ENCODE results near the gene CIAPIN1.

The CIAPIN1 gene

DNA sequence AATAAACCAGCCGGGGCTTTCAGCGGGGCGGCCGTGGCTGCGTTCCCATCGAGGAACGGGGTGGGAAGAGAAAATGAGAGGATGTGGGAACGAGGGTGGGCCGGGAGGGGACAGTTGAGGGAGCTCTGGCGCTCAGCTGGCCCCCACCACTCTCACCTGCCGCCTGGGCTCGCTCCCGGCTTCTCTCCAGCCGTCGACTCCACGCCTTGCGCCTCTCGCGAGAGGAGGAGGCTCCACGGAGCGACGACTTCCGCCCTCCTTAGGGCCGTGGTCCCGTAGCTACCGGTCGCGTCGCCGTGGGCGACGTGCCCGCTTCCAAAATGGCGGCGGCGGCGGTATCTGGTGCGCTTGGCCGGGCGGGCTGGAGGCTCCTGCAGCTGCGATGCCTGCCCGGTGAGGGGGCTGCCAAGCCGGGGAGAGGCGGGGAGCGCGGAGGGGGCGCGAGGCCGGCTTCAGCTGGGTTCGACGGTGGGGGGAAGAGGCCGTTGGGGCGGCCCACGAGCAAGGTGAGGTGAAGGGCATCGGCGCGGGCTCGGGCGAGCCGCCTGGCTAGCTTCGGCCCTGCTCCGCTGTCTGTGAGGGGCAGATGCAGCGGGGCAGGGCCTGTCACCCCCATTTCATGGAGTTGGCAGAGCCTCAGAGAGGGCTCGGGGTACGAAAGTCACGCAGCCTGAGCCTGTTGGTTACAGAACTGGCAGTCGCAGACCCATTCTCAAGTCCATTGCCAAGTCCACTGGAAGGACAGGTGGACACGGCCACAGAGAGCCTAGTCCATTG lies at the start of gene CIAPIN1, which contains the start of gene COQ9:
Gene CIAPIN1 (minus strand): TSS at position 200 of the 777 bp plus-strand sequence. CDS start 6,457 bp downstream, outside the sequence.
Gene COQ9 (plus strand): TSS at position 294 of the 777 bp plus-strand sequence. CDS start 27 bp downstream, at position 321.
- DNase-seq: peak; percentile 92

GRCh38 chr16:57493767-57494166 lies 46.6 kb upstream of the CIAPIN1 start:
- DNase-seq: no peak

GRCh38 chr16:57489229-57489628 lies 42.0 kb upstream of the CIAPIN1 start:
- DNase-seq: no peak

GRCh38 chr16:57486858-57487834 lies 40.0 kb upstream of the CIAPIN1 start:
- DNase-seq: no peak

DNA sequence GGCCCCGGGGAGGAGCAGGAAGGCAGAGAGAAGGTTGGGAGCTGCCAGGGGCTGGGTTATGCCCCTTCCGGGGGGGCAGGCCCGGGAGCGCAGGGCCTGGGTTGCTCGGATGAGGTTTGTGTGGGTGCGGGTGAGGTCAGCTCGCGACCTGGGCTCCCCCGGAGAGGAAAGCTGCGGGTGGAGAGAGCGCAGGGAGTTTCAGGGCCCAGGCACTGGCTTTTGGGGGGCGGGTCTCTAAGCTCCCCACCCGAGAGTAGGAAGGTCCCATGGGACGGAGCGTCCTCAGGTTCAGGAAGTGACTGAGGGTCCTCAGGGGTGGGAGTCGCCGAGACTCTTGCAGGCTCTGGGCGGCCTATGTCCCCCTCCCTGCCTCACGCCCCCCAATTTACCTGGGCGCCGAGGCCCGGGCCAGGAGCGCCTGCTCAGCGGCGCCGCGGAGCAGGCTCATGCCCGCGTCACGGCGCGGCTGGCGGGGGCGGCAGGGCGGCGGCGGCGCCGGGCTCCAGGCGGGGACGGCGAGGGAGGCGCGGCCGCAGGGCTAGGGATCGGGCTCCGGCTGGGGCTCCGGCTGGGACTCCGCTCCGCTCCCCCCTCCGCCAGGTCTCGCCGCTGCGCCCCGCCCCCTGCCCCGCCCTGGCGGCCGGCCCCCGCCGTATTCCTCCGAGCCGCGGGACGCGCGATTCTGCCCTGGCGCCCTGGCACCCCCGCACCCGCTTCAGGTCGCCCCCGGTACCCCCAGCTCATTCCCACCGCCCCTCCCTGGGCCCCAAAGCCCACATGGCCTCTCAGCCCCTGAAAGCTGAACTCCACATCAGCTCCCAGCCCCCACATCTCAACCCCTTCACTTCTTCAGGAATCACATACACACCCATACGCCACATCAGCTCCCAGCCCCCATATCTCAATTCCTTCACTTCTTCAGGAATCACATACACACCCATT lies 39.0 kb upstream of the CIAPIN1 start, which contains the start of gene DOK4:
Gene DOK4 (minus strand): TSS at position 578 of the 942 bp plus-strand sequence. CDS start 6,986 bp downstream, outside the sequence.
- DNase-seq: peak; percentile 37

DNA sequence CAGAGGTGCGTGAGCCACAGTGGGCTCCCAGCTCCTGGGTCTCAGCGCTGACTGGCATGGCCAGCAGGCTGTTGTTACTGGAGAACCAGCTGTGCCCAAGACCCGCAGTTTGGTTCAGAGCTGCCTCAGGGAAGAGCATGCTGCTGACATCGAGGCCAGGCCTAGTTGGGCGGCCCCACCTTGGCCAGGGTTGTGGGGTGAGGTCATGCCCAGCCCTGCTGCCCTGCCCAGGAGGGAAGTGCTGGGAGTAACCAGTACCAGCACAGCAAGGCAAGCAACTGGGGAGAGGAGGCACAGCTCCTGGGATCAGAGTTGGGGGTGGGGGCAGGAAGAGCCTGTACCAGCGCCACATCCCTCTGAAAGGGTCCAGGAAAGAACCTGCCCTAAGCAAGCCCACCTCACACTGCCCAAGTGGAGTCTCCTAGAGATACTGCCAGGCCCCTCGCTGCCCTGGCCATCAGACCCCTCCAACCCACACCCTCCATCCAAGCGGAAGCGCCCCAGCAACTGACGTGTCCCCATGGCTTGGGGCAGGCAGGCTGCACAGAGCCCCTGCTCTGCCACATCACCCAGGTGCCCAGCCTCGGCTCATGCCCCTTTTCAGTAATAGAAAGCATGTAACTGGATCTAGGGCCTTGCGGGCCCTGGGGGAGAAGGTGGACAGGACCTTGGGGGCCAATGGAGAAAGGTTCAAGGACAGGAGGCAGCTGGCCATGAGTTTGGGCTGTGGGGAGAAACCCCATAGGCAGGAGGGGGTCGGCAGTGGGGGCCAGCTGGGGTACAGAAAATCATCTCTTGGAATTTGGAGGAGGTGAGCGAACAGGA lies 38.1 kb upstream of the CIAPIN1 start:
- DNase-seq: no peak

GRCh38 chr16:57484515-57485005 lies 37.4 kb upstream of the CIAPIN1 start:
- no peak for DNase-seq

- DNase-seq: no peak
These were observed 36.7 kb upstream of the CIAPIN1 start for GRCh38 chr16:57483725-57484514.

DNA sequence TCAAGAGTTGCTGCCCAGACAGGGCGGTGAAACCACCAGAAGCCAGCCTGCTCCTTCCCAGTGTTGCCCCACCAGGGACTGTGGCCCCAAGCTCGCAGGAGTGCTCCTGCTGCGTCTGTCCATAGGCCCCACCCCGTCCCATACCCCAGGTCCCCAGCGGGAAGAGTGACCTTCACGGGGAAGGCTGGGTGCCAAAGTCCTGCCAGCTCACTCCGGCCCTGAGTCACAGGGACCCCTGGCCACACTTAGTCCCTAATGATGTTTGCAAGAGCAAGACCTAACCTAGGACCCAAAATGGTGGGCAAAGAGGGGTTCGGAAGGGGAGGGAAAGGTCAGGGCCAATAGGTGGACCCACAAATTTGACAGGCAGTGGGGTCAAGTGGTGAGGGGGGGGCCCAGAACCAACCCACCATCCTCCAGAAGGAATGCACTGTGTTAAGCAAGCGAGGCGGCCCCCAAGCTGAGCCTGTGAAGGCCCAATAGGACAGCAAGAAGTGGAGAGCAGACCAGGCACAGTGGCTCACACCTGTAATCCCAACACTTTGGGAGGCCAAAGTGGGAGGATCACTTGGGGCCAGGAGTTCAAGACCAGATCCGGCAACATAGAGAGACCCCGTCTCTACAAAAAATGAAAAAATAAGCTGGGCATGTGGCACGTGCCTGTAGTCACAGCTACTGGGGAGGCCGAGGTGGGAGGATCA lies 35.8 kb upstream of the CIAPIN1 start:
- no peak for DNase-seq

DNA sequence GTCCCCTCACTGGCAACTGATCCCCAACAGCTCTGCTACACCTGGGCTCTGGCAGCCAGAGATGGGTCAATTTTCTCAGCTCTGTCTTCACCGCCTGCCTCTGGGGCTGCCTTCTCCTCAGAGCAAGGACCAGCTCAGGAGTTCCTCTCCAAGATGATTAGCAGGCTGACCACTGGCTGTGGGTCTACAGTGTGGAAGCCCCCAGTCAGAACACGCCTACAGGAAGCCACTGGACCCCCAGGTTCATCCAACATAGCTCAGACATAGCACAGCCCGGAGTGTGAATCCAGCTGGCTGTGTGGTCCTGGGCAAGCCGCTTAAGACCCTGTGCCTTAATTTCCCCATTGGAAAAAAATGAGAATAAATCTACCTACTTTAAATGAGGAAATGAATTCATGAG lies 34.2 kb upstream of the CIAPIN1 start:
- DNase-seq: no peak

DNA sequence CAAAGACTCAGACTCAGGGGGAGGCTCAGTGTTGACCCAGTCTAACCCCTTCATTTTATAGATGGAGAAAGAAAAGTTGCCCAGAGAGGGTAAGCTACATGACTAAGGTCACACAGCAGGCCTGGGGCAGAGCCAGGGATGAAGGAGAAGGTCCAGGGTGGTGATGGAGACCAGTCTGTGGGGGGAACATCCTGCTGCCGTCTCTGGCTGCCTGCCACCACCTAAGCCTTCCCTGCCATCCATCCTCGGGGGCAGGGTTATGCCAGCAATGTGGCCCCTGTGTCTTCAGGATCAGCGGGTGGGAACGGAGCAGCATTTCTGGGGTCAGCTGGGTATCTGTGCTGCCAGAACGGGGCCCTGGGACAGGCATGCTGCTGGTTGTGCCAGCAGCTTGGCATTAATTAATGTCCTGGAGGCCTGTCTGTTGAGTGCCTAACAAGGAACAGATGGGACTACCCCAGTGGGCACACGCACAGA lies 33.6 kb upstream of the CIAPIN1 start:
- no peak for DNase-seq

GRCh38 chr16:57479976-57480753 lies 33.0 kb upstream of the CIAPIN1 start:
- DNase-seq: no peak

- DNase-seq: peak; percentile 17
These were observed 32.2 kb upstream of the CIAPIN1 start for GRCh38 chr16:57479205-57479975.

DNA sequence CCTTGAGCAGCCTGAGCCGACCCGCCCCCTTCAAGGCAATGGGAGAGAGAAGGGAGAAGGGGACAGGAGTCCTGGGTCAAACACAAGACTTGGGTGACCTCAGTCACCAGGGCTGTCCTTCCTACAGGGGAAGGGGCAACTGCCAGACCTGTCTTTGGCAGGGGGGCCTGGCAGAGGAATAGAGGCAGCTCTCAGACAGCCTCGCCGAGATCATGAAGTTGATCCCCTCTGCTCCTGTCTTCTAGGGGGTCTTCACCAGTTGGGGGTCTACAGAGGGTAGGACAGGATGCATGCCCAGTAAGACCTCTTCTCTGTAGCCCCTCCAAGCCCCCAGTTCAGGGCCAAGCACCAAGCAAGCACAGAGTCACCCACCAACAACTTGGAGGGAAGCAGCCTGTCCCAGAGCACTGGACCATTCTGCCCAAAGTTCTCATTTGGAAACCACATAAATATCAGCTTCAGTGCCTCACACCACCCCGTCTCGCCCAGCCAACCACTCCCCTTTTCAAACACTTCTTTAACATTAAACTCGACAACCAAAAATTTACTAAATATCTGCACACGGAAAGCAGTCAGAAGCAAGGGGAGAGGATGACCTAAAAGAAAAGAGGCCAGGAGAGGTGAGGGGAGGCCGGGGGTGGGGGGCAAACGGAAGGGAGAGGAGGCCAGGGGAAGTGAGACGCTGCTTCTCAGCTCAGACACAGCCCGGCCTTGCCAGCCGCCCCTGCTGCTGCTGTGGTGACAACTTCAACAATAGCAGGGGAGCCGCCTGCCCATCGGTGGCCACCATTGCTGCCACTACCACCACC lies 31.4 kb upstream of the CIAPIN1 start:
- DNase-seq: no peak

DNA sequence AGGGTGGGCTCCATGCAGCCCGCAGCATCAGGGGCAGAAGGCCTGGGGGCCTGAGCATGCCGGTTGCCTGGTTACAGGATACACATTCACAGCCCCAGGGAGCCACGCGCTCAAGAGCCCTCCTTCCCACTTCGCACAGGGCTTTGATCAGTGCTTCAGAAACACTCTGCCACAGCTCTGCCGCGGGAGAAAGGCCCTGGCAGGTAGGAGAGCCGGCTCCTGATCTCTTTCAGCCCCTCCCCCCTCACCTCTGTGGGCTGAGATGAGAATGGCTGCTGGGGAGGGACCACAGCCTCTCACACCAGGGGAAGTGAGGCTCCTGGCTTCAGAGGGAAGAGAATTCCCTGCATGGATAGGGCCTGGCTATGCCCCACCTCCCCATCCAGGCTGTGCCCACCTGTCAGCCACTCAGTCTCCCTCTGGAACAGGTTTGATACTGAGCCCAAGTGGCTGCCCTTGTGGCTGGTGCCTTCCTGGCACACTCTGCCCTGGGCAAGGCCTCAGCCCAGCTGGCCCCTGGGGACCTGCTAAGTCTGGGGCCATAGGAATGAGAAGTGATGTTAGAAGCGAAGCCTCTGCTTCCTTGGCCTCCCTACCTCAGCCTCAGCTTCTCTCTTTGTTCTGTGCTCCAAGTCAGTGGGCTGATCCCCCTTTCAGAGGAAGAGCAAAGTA lies 30.5 kb upstream of the CIAPIN1 start:
- DNase-seq: no peak
